Midbrain (tissue), 1 donor: ENCODE data around the gene JPH4.

Experiments
- DNase-seq: peaks from one replicate; lab custom pipeline; 2025; lab: John Stamatoyannopoulos, UW

Gene JPH4

GRCh38 chr14:23579739-23580138 is 1.1 kb upstream of the JPH4 start:
- no peak for DNase-seq

- no peak for DNase-seq
Observed at GRCh38 chr14:23579311-23579630, 681 bp upstream of the JPH4 start.

- DNase-seq = no peak
Observed at GRCh38 chr14:23577710-23578392, 739 bp downstream of the JPH4 start.

- DNase-seq = no peak
Observed at GRCh38 chr14:23577004-23577681, 1.4 kb downstream of the JPH4 start.

GRCh38 chr14:23573384-23574015 is 5.1 kb downstream of the JPH4 start:
- no peak for DNase-seq

GRCh38 chr14:23572836-23573235 is 5.8 kb downstream of the JPH4 start:
- no peak for DNase-seq

GRCh38 chr14:23572524-23572828 is 6.1 kb downstream of the JPH4 start:
- DNase-seq = no peak

GRCh38 chr14:23571701-23572523 is 6.7 kb downstream of the JPH4 start:
- no peak for DNase-seq

- DNase-seq = no peak
Observed at GRCh38 chr14:23570806-23571483, 7.6 kb downstream of the JPH4 start.

- DNase-seq = peak; percentile 60
Observed at GRCh38 chr14:23569443-23570151, 9.0 kb downstream of the JPH4 start.

- no peak for DNase-seq
Observed at GRCh38 chr14:23568600-23569331, 9.8 kb downstream of the JPH4 start.

- DNase-seq = no peak
Observed at GRCh38 chr14:23568021-23568599, 10.5 kb downstream of the JPH4 start.

- DNase-seq = peak; percentile 69
Observed at GRCh38 chr14:23567186-23568020, 11.2 kb downstream of the JPH4 start, which contains the start of gene AP1G2. Gene AP1G2, minus strand, starts transcription at chr14:23567791. Its CDS starts 477 bp downstream, at chr14:23567314.

- no peak for DNase-seq
Observed at GRCh38 chr14:23566778-23567185, 11.8 kb downstream of the JPH4 start.

- DNase-seq = no peak
Observed at GRCh38 chr14:23566112-23566777, 12.3 kb downstream of the JPH4 start.

- DNase-seq = no peak
Observed at GRCh38 chr14:23565626-23566025, 13.0 kb downstream of the JPH4 start.

GRCh38 chr14:23564876-23565275 is 13.7 kb downstream of the JPH4 start:
- no peak for DNase-seq

- no peak for DNase-seq
Observed at GRCh38 chr14:23564181-23564812, 14.3 kb downstream of the JPH4 start.
